CD4-positive, alpha-beta T cell (primary cell): Measurements from ENCODE around the gene NKAIN1. TPM values are rescaled to one million over a fixed set of nuclear protein-coding genes. Genes with fewer than 3 reads are reported as not detected.
A peak's percentile ranks its signal among the peaks of the same experiment; 100 is the strongest.

Experiments
- ATAC-seq: fragments of 200-7000 bp; cut with Tn5 transposase; one replicate; pipeline ENCODE4 v1.10.0; 2022; ENCODE audit warnings: mild to moderate bottlenecking; ENCODE audit not compliant: poor library complexity
- CTCF ChIA-PET: fragments of 350-600 bp; sonication (Branson Sonifier 250); formaldehyde crosslinking; loops from one replicate; lab custom pipeline; 2021; ENCODE audit warnings: antibody characterized with exemption, inconsistent platforms; lab: Charles Lee
- POLR2A ChIA-PET: fragments of 350-600 bp; sonication (Branson Sonifier 250); formaldehyde crosslinking; loops from one replicate; lab custom pipeline; 2021; ENCODE audit warnings: antibody characterized with exemption, inconsistent platforms; lab: Charles Lee
- DNase-seq, 14 experiments: peaks; one replicate each; pipeline ENCODE4 v3.0.0-alpha.2; 2013 to 2020; ENCODE audit warnings: mixed read lengths in 2 of 14
- H3K27ac ChIP-seq, 2 donors: one replicate each; pipeline versions ENCODE4 v1.5.1 to v1.7.0; 2013; ENCODE audit warnings: low read length in 2 of 2, low read depth in 1 of 2, mild to moderate bottlenecking in 1 of 2
- H3K27me3 ChIP-seq, 2 experiments: 1 replicate in 1 of 2; 2 replicates in 1 of 2; pipeline versions ENCODE4 v1.6.1 to v1.7.0; 2013; ENCODE audit warnings: low read length in 2 of 2, control low read depth in 1 of 2, mild to moderate bottlenecking in 1 of 2, moderate library complexity in 1 of 2; ENCODE audit not compliant: insufficient read depth in 2 of 2, control insufficient read depth in 1 of 2
- H3K36me3 ChIP-seq: one replicate; pipeline ENCODE4 v1.6.1; 2013; ENCODE audit warnings: low read length, control low read depth; ENCODE audit not compliant: insufficient read depth
- H3K4me1 ChIP-seq: one replicate; pipeline ENCODE4 v1.6.1; 2013; ENCODE audit warnings: low read length, control low read depth; ENCODE audit not compliant: insufficient read depth
- H3K4me3 ChIP-seq: one replicate; pipeline ENCODE4 v1.5.1; 2013; ENCODE audit warnings: mild to moderate bottlenecking, low read length, moderate library complexity
- H3K9me3 ChIP-seq, 2 experiments: 1 replicate in 1 of 2; 2 replicates in 1 of 2; pipeline versions ENCODE4 v1.6.1 to v1.7.0; 2013; ENCODE audit warnings: low read length in 2 of 2, mild to moderate bottlenecking in 2 of 2, control low read depth in 1 of 2, moderate library complexity in 1 of 2; ENCODE audit not compliant: control insufficient read depth in 1 of 2, insufficient read depth in 1 of 2
- H3K27ac Mint-ChIP-seq: one replicate; pipeline ENCODE4 v1.8.0; 2020; ENCODE audit warnings: mixed read lengths
- H3K27me3 Mint-ChIP-seq: one replicate; pipeline ENCODE4 v1.8.0; 2021; ENCODE audit warnings: mixed read lengths
- H3K36me3 Mint-ChIP-seq: one replicate; pipeline ENCODE4 v1.8.0; 2021; ENCODE audit warnings: low read depth, mixed read lengths
- H3K4me1 Mint-ChIP-seq: one replicate; pipeline ENCODE4 v1.8.0; 2021; ENCODE audit warnings: low read depth, mixed read lengths
- H3K4me3 Mint-ChIP-seq: one replicate; pipeline ENCODE4 v1.8.0; 2020; ENCODE audit warnings: mild to moderate bottlenecking, mixed read lengths
- H3K9me3 Mint-ChIP-seq: one replicate; pipeline ENCODE4 v1.8.0; 2020; ENCODE audit warnings: mixed read lengths
- intact Hi-C, 2 experiments: fragments of 100-400 bp; cut with DNase I in 1 of 2; cut with micrococcal nuclease in 1 of 2; formaldehyde crosslinking; loops; one replicate each; pipeline versions ENCODE4 v1.15.1 to v1.9.0; 2023 to 2025; cut with DNase I, micrococcal nuclease
- total RNA-seq, 174 experiments: library from RNA in 2 of 174; stranded (reverse) in 2 of 174; gene quantifications; one replicate each; pipeline ENCODE4 v1.2.3 and lab custom pipeline; 2021 to 2026
- TF ChIP-seq, protein P1 (sequence below): fragments of 200-600 bp; IDR thresholded peaks from one replicate; pipeline ENCODE4 v1.8.0; 2022; ENCODE audit warnings: antibody characterized with exemption, mild to moderate bottlenecking

NKAIN1 gene
- total RNA-seq, 2 experiments from 2014 or later: not detected

DNA sequence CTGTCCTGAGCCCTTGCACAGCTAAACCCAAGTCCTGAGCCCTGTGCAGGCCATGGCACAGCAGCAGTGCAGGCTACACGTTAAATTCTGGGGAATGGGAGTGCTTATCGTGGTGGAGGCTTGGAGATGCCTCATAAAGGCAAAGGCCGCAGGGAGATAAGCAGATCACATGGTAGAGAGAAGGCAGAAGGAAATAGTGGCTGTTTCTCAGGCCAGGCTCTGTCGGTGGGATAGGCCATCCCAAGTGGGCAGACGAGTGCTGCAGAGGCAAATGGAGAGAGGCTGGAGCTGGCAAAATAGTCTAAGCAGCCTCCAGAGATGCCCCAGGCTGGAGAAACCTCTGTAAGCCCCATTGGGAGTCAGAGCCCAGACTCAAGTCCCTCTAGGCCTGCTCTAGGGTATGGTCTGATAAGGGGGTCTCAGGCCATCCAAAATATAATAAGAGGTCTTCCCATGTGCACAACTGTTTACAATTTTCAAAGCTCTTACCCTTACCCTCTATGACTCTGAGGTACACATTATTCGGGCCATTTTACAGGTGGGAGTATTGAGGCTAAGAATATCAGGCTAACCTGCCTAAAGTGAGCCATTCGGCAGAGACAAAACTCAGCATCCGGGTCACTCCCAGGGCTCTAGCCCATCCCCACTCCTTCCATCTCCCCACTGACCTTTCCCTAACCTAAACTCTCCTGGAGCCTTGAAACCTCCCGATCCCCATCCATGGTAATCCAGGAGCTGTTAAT, 79.6 kb downstream of the NKAIN1 start:
- DNase-seq (no peak), ATAC-seq (no peak)
- Histone ChIP-seq H3K4me3 (no peak overlapping the region), H3K9me3 (no peaks in the 10 kb centered on the region), H3K36me3 (no peaks in the 10 kb centered on the region), H3K27me3 (no peaks in the 10 kb centered on the region), H3K4me1 (peaks cover 17% of the 10 kb centered on the region), H3K27ac (no peak overlapping the region)
- H3K4me3 Mint-ChIP-seq: no peak overlapping the region
- CTCF ChIA-PET: no interaction called here
- intact Hi-C loops: loop anchor here (5.0 to 10.0 kb wide), 5 partner anchors 175 to 627 kb away; no protein-coding TSS in a partner anchor
- no peaks in the 10 kb centered on the region for H3K9me3 Mint-ChIP-seq
- POLR2A ChIA-PET: no interaction called here
- peaks cover 7% of the 10 kb centered on the region for H3K4me1 Mint-ChIP-seq
- peaks cover 5% of the 10 kb centered on the region for H3K27me3 Mint-ChIP-seq
- TF ChIP-seq, protein P1, sequence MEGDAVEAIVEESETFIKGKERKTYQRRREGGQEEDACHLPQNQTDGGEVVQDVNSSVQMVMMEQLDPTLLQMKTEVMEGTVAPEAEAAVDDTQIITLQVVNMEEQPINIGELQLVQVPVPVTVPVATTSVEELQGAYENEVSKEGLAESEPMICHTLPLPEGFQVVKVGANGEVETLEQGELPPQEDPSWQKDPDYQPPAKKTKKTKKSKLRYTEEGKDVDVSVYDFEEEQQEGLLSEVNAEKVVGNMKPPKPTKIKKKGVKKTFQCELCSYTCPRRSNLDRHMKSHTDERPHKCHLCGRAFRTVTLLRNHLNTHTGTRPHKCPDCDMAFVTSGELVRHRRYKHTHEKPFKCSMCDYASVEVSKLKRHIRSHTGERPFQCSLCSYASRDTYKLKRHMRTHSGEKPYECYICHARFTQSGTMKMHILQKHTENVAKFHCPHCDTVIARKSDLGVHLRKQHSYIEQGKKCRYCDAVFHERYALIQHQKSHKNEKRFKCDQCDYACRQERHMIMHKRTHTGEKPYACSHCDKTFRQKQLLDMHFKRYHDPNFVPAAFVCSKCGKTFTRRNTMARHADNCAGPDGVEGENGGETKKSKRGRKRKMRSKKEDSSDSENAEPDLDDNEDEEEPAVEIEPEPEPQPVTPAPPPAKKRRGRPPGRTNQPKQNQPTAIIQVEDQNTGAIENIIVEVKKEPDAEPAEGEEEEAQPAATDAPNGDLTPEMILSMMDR: no peak
- H3K36me3 Mint-ChIP-seq: no peaks in the 10 kb centered on the region
- no peak overlapping the region for H3K27ac Mint-ChIP-seq

GRCh38 chr1:31159323-31159722, 80.4 kb downstream of the NKAIN1 start:
- peaks cover 20% of the 10 kb centered on the region for H3K4me1 ChIP-seq
- Mint-ChIP-seq H3K4me3 (no peak overlapping the region), H3K27me3 (peaks cover 5% of the 10 kb centered on the region), H3K4me1 (peaks cover 9% of the 10 kb centered on the region), H3K36me3 (no peaks in the 10 kb centered on the region), H3K9me3 (no peaks in the 10 kb centered on the region), H3K27ac (no peak overlapping the region)
- no peak overlapping the region for H3K27ac ChIP-seq
- CTCF ChIA-PET: no interaction called here
- no peaks in the 10 kb centered on the region for H3K9me3 ChIP-seq
- POLR2A ChIA-PET: no interaction called here
- no peaks in the 10 kb centered on the region for H3K36me3 ChIP-seq
- no peak for ATAC-seq
- TF ChIP-seq, protein P1: no peak
- DNase-seq: no peak
- H3K27me3 ChIP-seq: no peaks in the 10 kb centered on the region
- intact Hi-C loops: loop anchor here in 1 of 2 experiments (10.0 kb wide), 2 partner anchors 375 to 445 kb away; no protein-coding TSS in a partner anchor
- no peak overlapping the region for H3K4me3 ChIP-seq

- peaks cover 12% of the 10 kb centered on the region for H3K4me1 Mint-ChIP-seq
- DNase-seq (peak; percentile 14 to 78 (median 32)), ATAC-seq (peak; percentile 81)
- peak overlapping the region; percentile 40 for H3K27ac Mint-ChIP-seq
- no peaks in the 10 kb centered on the region for H3K9me3 Mint-ChIP-seq
- Histone ChIP-seq H3K9me3 (no peaks in the 10 kb centered on the region), H3K27me3 (no peaks in the 10 kb centered on the region), H3K27ac (no peak overlapping the region), H3K4me1 (peaks cover 14% of the 10 kb centered on the region), H3K36me3 (no peaks in the 10 kb centered on the region), H3K4me3 (peak overlapping the region; percentile 66)
- H3K4me3 Mint-ChIP-seq: peak overlapping the region; percentile 89
- intact Hi-C loops: loop anchor here in 1 of 2 experiments (2.0 to 10.0 kb wide), 3 partner anchors 91 to 441 kb away; partner anchors contain the start of gene PUM1
- TF ChIP-seq, protein P1: peak; percentile 35
- H3K36me3 Mint-ChIP-seq: no peaks in the 10 kb centered on the region
- CTCF ChIA-PET: no interaction called here
- POLR2A ChIA-PET: no interaction called here
- no peaks in the 10 kb centered on the region for H3K27me3 Mint-ChIP-seq
These were observed 84.4 kb downstream of the NKAIN1 start for GRCh38 chr1:31155216-31155806.
